Stomach (tissue), 4 donors: ENCODE results near the gene BMP5.
"Not testable (repeated sequence)": the region's sequence is repeated elsewhere in the genome, so short reads cannot be mapped to it uniquely, and the experiment has no call there.

ENCODE experiments used
- EP300 ChIP-seq: sonication (generic); formaldehyde crosslinking; IDR thresholded peaks from one replicate; pipeline ENCODE4 v1.6.1; 2017; ENCODE audit warnings: antibody characterized with exemption
- POLR2A ChIP-seq, 4 donors: fragments of 450-650 bp; IDR thresholded peaks; one replicate each; pipeline ENCODE4 v1.6.1; 2016; ENCODE audit warnings: antibody characterized with exemption in 4 of 4, control low read depth in 2 of 4, mild to moderate bottlenecking in 1 of 4, moderate library complexity in 1 of 4

GRCh38 chr6:55909911-55910310 lies 34.5 kb upstream of the BMP5 start:
- TF ChIP-seq POLR2A (IDR thresholded peaks at IDR 0.05); EP300: not testable (repeated sequence)
